Type B pancreatic cell (in vitro differentiated cells): ENCODE measurements around the gene S100Z. TPM values are rescaled to one million over a fixed set of nuclear protein-coding genes. Genes with fewer than 3 reads are reported as not detected.

ENCODE experiments used
- DNase-seq: peaks from one replicate; pipeline ENCODE4 v3.0.0; 2021; ENCODE audit warnings: mixed read lengths; ENCODE audit not compliant: unreplicated experiment; ENCODE audit errors: extremely low spot score
- H3K27ac Mint-ChIP-seq: 2 replicates; pipeline ENCODE4 v1.8.0; 2021; ENCODE audit warnings: mild to moderate bottlenecking, mixed read lengths
- H3K27me3 Mint-ChIP-seq: 2 replicates; pipeline ENCODE4 v1.8.0; 2021; ENCODE audit warnings: mixed read lengths
- H3K36me3 Mint-ChIP-seq: 2 replicates; pipeline ENCODE4 v1.8.0; 2021; ENCODE audit warnings: mixed read lengths
- H3K4me1 Mint-ChIP-seq: one replicate; pipeline ENCODE4 v1.8.0; 2021; ENCODE audit warnings: mixed read lengths; ENCODE audit not compliant: unreplicated experiment
- H3K4me3 Mint-ChIP-seq: 2 replicates; pipeline ENCODE4 v1.8.0; 2021; ENCODE audit warnings: mild to moderate bottlenecking, mixed read lengths
- H3K9me3 Mint-ChIP-seq: 2 replicates; pipeline ENCODE4 v1.8.0; 2021; ENCODE audit warnings: mixed read lengths
- CTCF ChIP-seq: fragments of 200-600 bp; sonication (generic); conservative IDR thresholded peaks from 2 replicates; pipeline ENCODE4 v1.5.0; 2021; ENCODE audit warnings: antibody characterized with exemption, mild to moderate bottlenecking
- total RNA-seq: library from RNA; stranded (reverse); gene quantifications from 2 replicates; pipeline ENCODE4 v1.2.1, GENCODE V29; 2021; ENCODE audit warnings: low replicate concordance

S100Z gene
- total RNA-seq, 1 donor from 2014 or later, result 0.56 TPM

GRCh38 chr5:76946090-76946489, 96.3 kb downstream of the S100Z start:
- Mint-ChIP-seq H3K9me3 (no peaks in the 10 kb centered on the region), H3K27me3 (peaks cover 28% of the 10 kb centered on the region), H3K4me1 (peaks cover 6% of the 10 kb centered on the region), H3K4me3 (no peak overlapping the region), H3K36me3 (no peaks in the 10 kb centered on the region), H3K27ac (no peak overlapping the region)
- no peak for DNase-seq
- TF ChIP-seq CTCF, result no peak

GRCh38 chr5:76947082-76947503, 97.3 kb downstream of the S100Z start:
- Mint-ChIP-seq H3K27me3 (peaks cover 38% of the 10 kb centered on the region), H3K36me3 (no peaks in the 10 kb centered on the region), H3K4me3 (no peak overlapping the region), H3K27ac (no peak overlapping the region), H3K9me3 (no peaks in the 10 kb centered on the region), H3K4me1 (peaks cover 6% of the 10 kb centered on the region)
- DNase-seq, result no peak
- TF ChIP-seq CTCF, result no peak

GRCh38 chr5:76952795-76953536, 103.2 kb downstream of the S100Z start, which contains the start of gene CRHBP:
Gene CRHBP, plus strand, starts transcription at chr5:76953045. Its CDS starts 90 bp downstream, at chr5:76953135.
- Mint-ChIP-seq H3K4me3 (peak within 1 kb of the TSS; percentile 77), H3K4me1 (no peaks in the 10 kb centered on the region)
- TF ChIP-seq CTCF, result no peak

GRCh38 chr5:76953551-76954382, 104.0 kb downstream of the S100Z start:
- peaks cover under 1% of the 10 kb centered on the region for H3K4me1 Mint-ChIP-seq
- no peak overlapping the region for H3K27ac Mint-ChIP-seq
- no peak for DNase-seq
- no peaks in the 10 kb centered on the region for H3K36me3 Mint-ChIP-seq
- H3K9me3 Mint-ChIP-seq, result no peaks in the 10 kb centered on the region
- peak; percentile 49 for TF ChIP-seq CTCF
- peak overlapping the region; percentile 77 for H3K4me3 Mint-ChIP-seq
- H3K27me3 Mint-ChIP-seq, result peaks cover 70% of the 10 kb centered on the region

More at GRCh38 chr5:76952795-76953536, 103.2 kb downstream of the S100Z start, which contains the start of gene CRHBP:
- H3K27ac Mint-ChIP-seq, result no peak within 1 kb of the TSS
- no peak for DNase-seq
- peaks cover 71% of the 10 kb centered on the region for H3K27me3 Mint-ChIP-seq
- H3K9me3 Mint-ChIP-seq, result no peaks in the 10 kb centered on the region
- H3K36me3 Mint-ChIP-seq, result no peaks in the 10 kb centered on the region

GRCh38 chr5:76954383-76954763, 104.6 kb downstream of the S100Z start:
- H3K4me3 Mint-ChIP-seq, result peak overlapping the region; percentile 74
- no peak for DNase-seq
- H3K27ac Mint-ChIP-seq, result no peak overlapping the region
- peaks cover 4% of the 10 kb centered on the region for H3K4me1 Mint-ChIP-seq
- H3K27me3 Mint-ChIP-seq, result peaks cover 69% of the 10 kb centered on the region
- TF ChIP-seq CTCF, result no peak
- H3K9me3 Mint-ChIP-seq, result no peaks in the 10 kb centered on the region
- no peaks in the 10 kb centered on the region for H3K36me3 Mint-ChIP-seq
